ENCODE data around the gene PBX4.

GRCh38 chr19:19550485-19550929 lies 68.0 kb downstream of the PBX4 start:
- TF ChIP-seq EP300 (IDR thresholded peaks at IDR 0.05), result no peak
- TF ChIP-seq CTCF (IDR thresholded peaks at IDR 0.05), result no peak
- TF ChIP-seq POLR2A (IDR thresholded peaks at IDR 0.05), result no peak
